ENCODE measurements around the gene CP.

Gene CP

GRCh38 chr3:149221783-149222517, at the start of gene CP:
Gene CP (minus strand): TSS chr3:149221829. CDS start chr3:149221792, 37 bp downstream.
- H3K27me3 Mint-ChIP-seq, result no peaks in the 10 kb centered on the region
- peaks cover 24% of the 10 kb centered on the region for H3K4me1 Mint-ChIP-seq (ENCODE audit: low read depth)
- H3K4me3 Mint-ChIP-seq, result no peak within 1 kb of the TSS
- no peaks in the 10 kb centered on the region for H3K9me3 Mint-ChIP-seq
- intact Hi-C loops (cut with micrococcal nuclease), result no loop called here
- no peak within 1 kb of the TSS for H3K27ac Mint-ChIP-seq
- no peaks in the 10 kb centered on the region for H3K36me3 Mint-ChIP-seq (ENCODE audit: low read depth)

GRCh38 chr3:149270180-149270579, 48.6 kb upstream of the CP start:
- no peak overlapping the region for H3K27ac Mint-ChIP-seq
- H3K36me3 Mint-ChIP-seq (ENCODE audit: low read depth), result no peaks in the 10 kb centered on the region
- H3K4me3 Mint-ChIP-seq, result no peak overlapping the region
- no peaks in the 10 kb centered on the region for H3K27me3 Mint-ChIP-seq
- no peaks in the 10 kb centered on the region for H3K9me3 Mint-ChIP-seq
- no peaks in the 10 kb centered on the region for H3K4me1 Mint-ChIP-seq (ENCODE audit: low read depth)
- intact Hi-C loops (cut with micrococcal nuclease), result loop anchor here (5.0 to 10.0 kb wide), 2 partner anchors 215 to 313 kb away; no protein-coding TSS in a partner anchor

- no peaks in the 10 kb centered on the region for H3K4me1 Mint-ChIP-seq (ENCODE audit: low read depth)
- H3K27me3 Mint-ChIP-seq, result no peaks in the 10 kb centered on the region
- H3K4me3 Mint-ChIP-seq, result no peak overlapping the region
Measured at GRCh38 chr3:149269687-149270086, 48.1 kb upstream of the CP start.

GRCh38 chr3:149267565-149267964, 45.9 kb upstream of the CP start:
- H3K36me3 Mint-ChIP-seq (ENCODE audit: low read depth), result no peaks in the 10 kb centered on the region
- no peak overlapping the region for H3K27ac Mint-ChIP-seq
- intact Hi-C loops (cut with micrococcal nuclease), result no loop called here
- no peak overlapping the region for H3K4me3 Mint-ChIP-seq
- no peaks in the 10 kb centered on the region for H3K9me3 Mint-ChIP-seq
- no peaks in the 10 kb centered on the region for H3K4me1 Mint-ChIP-seq (ENCODE audit: low read depth)
- peaks cover 3% of the 10 kb centered on the region for H3K27me3 Mint-ChIP-seq

More at GRCh38 chr3:149269687-149270086, 48.1 kb upstream of the CP start:
- intact Hi-C loops (cut with micrococcal nuclease), result loop anchor here (5.0 to 10.0 kb wide), 2 partner anchors 215 to 312 kb away; no protein-coding TSS in a partner anchor
- no peaks in the 10 kb centered on the region for H3K9me3 Mint-ChIP-seq
- H3K36me3 Mint-ChIP-seq (ENCODE audit: low read depth), result no peaks in the 10 kb centered on the region
- no peak overlapping the region for H3K27ac Mint-ChIP-seq

GRCh38 chr3:149266736-149267135, 45.1 kb upstream of the CP start:
- no peak overlapping the region for H3K4me3 Mint-ChIP-seq
- H3K27me3 Mint-ChIP-seq, result peaks cover 3% of the 10 kb centered on the region
- no peaks in the 10 kb centered on the region for H3K4me1 Mint-ChIP-seq (ENCODE audit: low read depth)
- intact Hi-C loops (cut with micrococcal nuclease), result no loop called here
- H3K36me3 Mint-ChIP-seq (ENCODE audit: low read depth), result no peaks in the 10 kb centered on the region
- H3K9me3 Mint-ChIP-seq, result no peaks in the 10 kb centered on the region
- no peak overlapping the region for H3K27ac Mint-ChIP-seq

GRCh38 chr3:149263856-149264255, 42.2 kb upstream of the CP start:
- Mint-ChIP-seq H3K4me1 (ENCODE audit: low read depth) (no peaks in the 10 kb centered on the region), H3K27me3 (peaks cover 3% of the 10 kb centered on the region), H3K27ac (no peak overlapping the region), H3K4me3 (no peak overlapping the region), H3K36me3 (ENCODE audit: low read depth) (no peaks in the 10 kb centered on the region), H3K9me3 (no peaks in the 10 kb centered on the region)
- intact Hi-C loops (cut with micrococcal nuclease), result no loop called here

GRCh38 chr3:149258714-149259113, 37.1 kb upstream of the CP start:
- intact Hi-C loops (cut with micrococcal nuclease), result no loop called here
- Mint-ChIP-seq H3K27ac (no peak overlapping the region), H3K4me1 (ENCODE audit: low read depth) (peaks cover 7% of the 10 kb centered on the region), H3K27me3 (peaks cover 3% of the 10 kb centered on the region), H3K36me3 (ENCODE audit: low read depth) (no peaks in the 10 kb centered on the region), H3K4me3 (no peak overlapping the region), H3K9me3 (no peaks in the 10 kb centered on the region)

GRCh38 chr3:149258298-149258697, 36.7 kb upstream of the CP start:
- Mint-ChIP-seq H3K4me3 (no peak overlapping the region), H3K27me3 (peaks cover 3% of the 10 kb centered on the region), H3K27ac (no peak overlapping the region), H3K9me3 (no peaks in the 10 kb centered on the region), H3K36me3 (ENCODE audit: low read depth) (no peaks in the 10 kb centered on the region), H3K4me1 (ENCODE audit: low read depth) (peaks cover 7% of the 10 kb centered on the region)
- intact Hi-C loops (cut with micrococcal nuclease), result no loop called here

- no peaks in the 10 kb centered on the region for H3K36me3 Mint-ChIP-seq (ENCODE audit: low read depth)
- H3K4me1 Mint-ChIP-seq (ENCODE audit: low read depth), result peaks cover 12% of the 10 kb centered on the region
- intact Hi-C loops (cut with micrococcal nuclease), result no loop called here
- H3K9me3 Mint-ChIP-seq, result no peaks in the 10 kb centered on the region
- peaks cover 1% of the 10 kb centered on the region for H3K27me3 Mint-ChIP-seq
- no peak overlapping the region for H3K27ac Mint-ChIP-seq
- no peak overlapping the region for H3K4me3 Mint-ChIP-seq
Measured at GRCh38 chr3:149252272-149252671, 30.6 kb upstream of the CP start.

- Mint-ChIP-seq H3K4me3 (no peak overlapping the region), H3K9me3 (no peaks in the 10 kb centered on the region), H3K27ac (no peak overlapping the region), H3K36me3 (ENCODE audit: low read depth) (no peaks in the 10 kb centered on the region), H3K4me1 (ENCODE audit: low read depth) (peaks cover 18% of the 10 kb centered on the region), H3K27me3 (peaks cover 1% of the 10 kb centered on the region)
- intact Hi-C loops (cut with micrococcal nuclease), result no loop called here
Measured at GRCh38 chr3:149251186-149251585, 29.6 kb upstream of the CP start.

GRCh38 chr3:149247929-149248691, 26.5 kb upstream of the CP start:
- H3K9me3 Mint-ChIP-seq, result no peaks in the 10 kb centered on the region
- intact Hi-C loops (cut with micrococcal nuclease), result no loop called here
- H3K27me3 Mint-ChIP-seq, result peaks cover 1% of the 10 kb centered on the region
- no peak overlapping the region for H3K27ac Mint-ChIP-seq
- no peak overlapping the region for H3K4me3 Mint-ChIP-seq
- peaks cover 31% of the 10 kb centered on the region for H3K4me1 Mint-ChIP-seq (ENCODE audit: low read depth)
- no peaks in the 10 kb centered on the region for H3K36me3 Mint-ChIP-seq (ENCODE audit: low read depth)

- H3K36me3 Mint-ChIP-seq (ENCODE audit: low read depth), result no peaks in the 10 kb centered on the region
- intact Hi-C loops (cut with micrococcal nuclease), result no loop called here
Measured at GRCh38 chr3:149247008-149247710, 25.5 kb upstream of the CP start.

GRCh38 chr3:149245738-149246451, 24.3 kb upstream of the CP start:
- Mint-ChIP-seq H3K36me3 (ENCODE audit: low read depth) (no peaks in the 10 kb centered on the region), H3K4me1 (ENCODE audit: low read depth) (peaks cover 25% of the 10 kb centered on the region), H3K9me3 (no peaks in the 10 kb centered on the region), H3K4me3 (peak overlapping the region; percentile 34), H3K27me3 (peaks cover 1% of the 10 kb centered on the region), H3K27ac (peak overlapping the region; percentile 43)
- intact Hi-C loops (cut with micrococcal nuclease), result no loop called here

More at GRCh38 chr3:149247008-149247710, 25.5 kb upstream of the CP start:
- no peak overlapping the region for H3K4me3 Mint-ChIP-seq
- H3K4me1 Mint-ChIP-seq (ENCODE audit: low read depth), result peaks cover 27% of the 10 kb centered on the region
- H3K9me3 Mint-ChIP-seq, result no peaks in the 10 kb centered on the region
- H3K27me3 Mint-ChIP-seq, result peaks cover 1% of the 10 kb centered on the region
- H3K27ac Mint-ChIP-seq, result no peak overlapping the region

All from dendritic cell treated with granulocyte-macrophage colony-stimulating factor and Interleukin-4, amounts not matched to agents 40 ng/mL and 50 ng/mL, for 4 days (primary cell).